GM12891 (cell line): ENCODE data around the gene KCNN1.

Experiments used
- POLR2AphosphoS5 ChIP-seq: IDR thresholded peaks from 2 replicates; pipeline ENCODE4 v1.6.1; 2011; ENCODE audit warnings: low read depth, low read length, control low read depth
- TAF1 ChIP-seq: IDR thresholded peaks from 2 replicates; pipeline ENCODE4 v1.6.1; 2011; ENCODE audit warnings: low read depth, low read length, control low read depth

- TF ChIP-seq POLR2AphosphoS5: no peak
- no peak for TF ChIP-seq TAF1
These were observed 46.6 kb downstream of the KCNN1 start for GRCh38 chr19:18013210-18014111.
